Activated T-helper 9 cell treated with anti-CD3 and anti-CD28 coated beads, Interleukin-2, amount 50 U/mL, for 16 hours (primary cell): ENCODE results near the gene TNFAIP2.
"Not testable (repeated sequence)": the region's sequence is repeated elsewhere in the genome, so short reads cannot be mapped to it uniquely, and the experiment has no call there.

ENCODE experiments used
- DNase-seq: peaks from one replicate; pipeline ENCODE4 v3.0.0-alpha.2; 2020; ENCODE audit warnings: low read depth

Gene TNFAIP2

DNA sequence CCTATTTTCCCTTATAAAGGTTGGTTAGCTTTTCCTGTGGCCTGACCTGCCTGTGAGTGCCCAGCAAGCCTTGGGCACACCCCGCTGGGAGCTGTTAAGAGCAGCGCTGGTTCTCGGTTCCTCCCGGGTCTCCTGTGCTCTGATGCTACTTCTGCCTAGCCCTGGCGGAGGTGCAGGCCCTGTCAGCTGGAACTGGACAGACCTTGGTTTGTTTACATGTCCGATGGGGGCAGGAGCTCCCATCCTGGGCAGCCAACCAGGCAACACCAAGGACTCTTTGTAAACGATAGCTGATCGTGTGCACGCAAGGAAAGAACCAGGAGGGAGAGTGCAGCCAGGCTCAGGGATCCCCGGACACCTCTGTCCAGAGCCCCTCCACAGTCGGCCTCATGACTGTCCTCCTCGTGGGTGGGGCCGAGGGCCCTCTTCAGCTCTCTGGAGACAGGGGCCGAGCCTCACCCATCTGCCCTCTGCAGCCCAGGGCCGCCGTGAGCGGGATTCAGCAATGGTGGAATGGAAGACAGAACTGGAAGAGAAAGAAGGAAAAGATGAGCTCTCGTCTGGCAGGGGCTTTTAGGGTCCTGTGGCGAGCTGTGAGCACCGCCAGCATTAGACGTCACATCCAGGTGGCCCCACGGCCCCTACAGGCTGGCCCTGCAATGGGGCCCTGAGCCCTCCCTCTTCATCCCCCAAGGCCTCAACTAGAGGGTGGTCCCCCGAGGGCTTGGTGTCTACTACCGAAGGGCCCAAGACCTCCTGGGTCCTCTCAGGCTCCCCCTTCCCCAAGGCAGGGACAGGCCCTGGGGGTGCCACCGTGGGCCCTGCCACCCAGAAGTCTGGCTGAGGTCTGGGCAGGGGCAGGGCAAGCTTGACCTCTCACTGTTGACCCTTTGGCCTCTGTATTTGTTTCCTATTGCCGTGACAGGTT lies 12.3 kb downstream of the TNFAIP2 start:
- DNase-seq: no peak

DNA sequence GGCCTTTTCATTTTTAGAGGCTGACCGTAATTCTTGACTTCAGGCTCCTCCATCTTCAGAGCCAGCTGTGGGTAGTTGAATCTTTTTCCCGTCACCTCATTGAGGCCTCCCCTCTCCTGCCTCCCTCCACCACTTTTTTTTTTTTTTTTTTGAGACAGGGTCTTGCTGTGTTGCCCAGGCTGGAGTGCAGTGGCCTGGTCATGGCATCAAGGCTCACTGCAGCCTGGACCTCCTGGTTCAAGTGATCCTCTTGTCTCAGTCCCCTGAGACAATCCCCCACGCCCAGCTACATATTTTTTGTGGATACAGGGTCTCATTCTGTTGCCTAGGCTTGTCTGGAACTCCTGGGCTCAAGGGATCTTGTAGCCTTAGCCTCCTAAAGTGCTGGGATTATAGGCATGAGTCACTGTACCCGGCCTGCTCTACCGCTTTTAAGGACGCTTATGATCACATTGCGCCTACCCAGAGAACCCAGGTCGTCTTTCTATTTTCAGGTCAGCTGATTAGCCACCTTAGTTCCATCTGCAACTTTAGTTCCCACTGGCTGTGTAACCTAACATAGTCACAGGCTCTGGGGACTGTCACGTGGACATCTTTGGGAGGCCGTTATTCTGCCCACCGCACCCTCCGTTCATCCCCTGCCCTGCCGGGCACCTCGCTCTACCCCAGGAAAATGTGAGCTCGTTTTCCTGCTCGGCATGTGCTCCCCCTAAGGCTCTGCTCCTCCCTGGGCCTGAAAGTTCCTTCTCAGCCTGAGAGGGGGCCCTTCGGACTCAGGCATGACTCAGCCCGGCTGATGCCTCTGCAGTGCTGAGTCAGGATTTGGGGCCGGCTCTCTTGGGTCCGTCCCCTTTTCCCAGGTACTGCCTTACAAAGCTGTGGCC lies 13.4 kb downstream of the TNFAIP2 start:
- DNase-seq: no peak

DNA sequence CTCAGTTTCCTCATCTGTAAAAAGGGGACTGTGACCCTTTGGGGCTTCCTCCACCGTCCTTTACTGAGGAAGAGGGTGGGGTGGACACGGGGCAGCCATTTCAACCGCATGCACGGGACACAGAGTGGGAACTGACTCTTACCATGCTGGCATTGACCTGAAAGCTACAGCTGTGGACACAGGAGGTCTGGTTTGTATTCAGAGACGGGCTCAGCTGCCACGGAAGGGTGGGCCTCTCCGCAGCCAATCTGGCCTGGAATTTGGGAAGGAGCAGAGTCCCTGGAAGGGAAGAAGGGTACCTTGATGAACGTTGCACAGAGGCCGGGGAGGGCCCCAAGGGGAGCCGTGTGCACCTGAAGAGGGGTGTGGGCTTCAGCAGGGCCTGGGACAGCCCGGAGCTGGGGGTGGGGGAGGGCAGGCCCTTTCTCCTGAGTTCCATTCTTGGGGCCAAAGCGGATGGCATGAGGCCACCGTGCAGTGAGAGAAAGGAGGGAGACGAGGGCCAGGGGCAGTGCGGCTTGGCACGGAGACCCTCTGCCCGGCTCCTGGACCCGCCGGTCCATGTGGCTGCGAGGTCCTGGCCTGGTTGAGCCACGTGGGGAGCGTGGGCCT lies 14.5 kb downstream of the TNFAIP2 start:
- DNase-seq: no peak

DNA sequence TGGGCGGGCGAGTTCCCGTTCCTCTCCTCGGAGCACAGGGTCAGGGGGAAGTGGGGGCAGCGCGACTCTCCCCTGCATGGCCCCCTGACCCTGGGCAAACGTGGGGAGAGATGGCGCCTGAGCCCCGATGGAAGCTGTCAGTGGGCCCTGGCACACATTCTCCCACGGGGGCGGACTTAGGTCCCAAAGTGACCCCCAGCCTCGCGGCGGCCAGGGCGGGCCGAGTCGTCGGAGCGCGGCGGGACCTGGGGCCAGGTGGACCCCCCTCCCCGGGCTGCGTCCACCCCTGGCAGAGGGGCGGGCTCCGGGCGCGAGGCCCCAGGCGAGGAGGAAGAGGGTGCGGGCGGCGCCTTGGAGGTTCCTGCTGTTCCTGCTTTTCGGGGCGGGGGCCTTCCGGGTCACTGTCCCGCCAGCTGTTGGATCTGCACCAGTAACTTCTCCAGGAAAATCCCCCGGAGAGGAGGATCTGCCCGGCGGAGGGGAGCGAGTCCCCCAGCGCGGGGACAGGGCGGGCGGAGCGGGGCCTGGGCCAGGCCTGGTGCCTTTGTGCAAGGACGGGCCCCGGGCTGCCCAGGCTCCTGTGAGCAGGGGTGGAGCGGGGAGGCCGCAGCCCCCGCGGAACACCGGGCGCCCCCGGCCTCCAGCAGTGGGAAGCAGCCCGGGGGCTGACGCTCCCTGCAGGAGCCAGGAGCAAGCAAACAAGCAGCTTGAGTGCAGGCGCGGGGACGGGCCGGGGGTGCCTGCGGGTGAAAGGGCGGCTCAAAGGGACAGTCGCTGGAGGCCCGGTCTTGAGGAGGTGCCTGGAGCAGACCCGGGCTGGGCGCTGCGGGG lies 15.3 kb downstream of the TNFAIP2 start:
- no peak for DNase-seq

DNA sequence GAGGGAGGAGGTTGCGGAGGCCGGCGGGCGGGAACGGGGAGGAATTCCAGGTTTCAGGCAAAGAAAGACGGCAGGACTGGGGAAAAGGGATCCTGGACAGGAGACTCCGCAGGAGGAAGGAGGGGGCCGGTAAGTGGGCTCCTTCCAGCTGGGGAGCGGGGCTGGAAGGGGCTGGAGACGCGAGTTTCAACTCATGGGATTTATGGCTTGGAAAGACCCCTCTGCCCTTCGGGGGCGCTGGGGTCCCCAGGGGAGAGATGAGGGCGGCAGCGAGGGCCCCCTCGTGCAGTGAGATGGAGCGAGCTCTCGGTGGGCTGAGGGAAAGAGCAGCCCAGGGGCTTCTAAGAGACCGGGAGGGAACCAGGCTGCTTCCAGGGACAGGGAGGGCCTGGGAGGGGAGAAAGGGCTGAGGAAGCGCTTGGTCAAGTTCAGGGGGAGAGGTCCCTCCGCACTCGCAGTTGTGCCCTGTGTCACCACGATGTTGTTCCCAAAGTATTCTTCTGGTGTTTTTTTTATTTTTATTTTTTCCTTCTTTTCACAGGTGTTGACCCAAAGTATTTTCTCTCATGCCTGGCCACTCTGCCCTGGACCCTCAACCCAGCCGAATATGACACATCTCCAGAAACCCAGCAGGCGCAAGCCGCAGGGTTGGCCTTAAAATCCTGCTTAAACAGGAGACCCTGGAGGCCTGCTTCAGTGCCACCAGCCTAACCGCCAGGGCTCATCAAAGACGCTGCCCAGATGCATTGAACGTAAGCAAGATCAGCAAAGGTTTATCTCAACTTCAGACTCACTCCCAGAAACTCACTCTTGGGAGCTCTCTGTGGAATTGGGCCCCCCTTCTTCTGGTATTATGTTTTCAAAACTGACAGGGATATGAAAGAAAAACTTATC lies 16.1 kb downstream of the TNFAIP2 start:
- DNase-seq: no peak

DNA sequence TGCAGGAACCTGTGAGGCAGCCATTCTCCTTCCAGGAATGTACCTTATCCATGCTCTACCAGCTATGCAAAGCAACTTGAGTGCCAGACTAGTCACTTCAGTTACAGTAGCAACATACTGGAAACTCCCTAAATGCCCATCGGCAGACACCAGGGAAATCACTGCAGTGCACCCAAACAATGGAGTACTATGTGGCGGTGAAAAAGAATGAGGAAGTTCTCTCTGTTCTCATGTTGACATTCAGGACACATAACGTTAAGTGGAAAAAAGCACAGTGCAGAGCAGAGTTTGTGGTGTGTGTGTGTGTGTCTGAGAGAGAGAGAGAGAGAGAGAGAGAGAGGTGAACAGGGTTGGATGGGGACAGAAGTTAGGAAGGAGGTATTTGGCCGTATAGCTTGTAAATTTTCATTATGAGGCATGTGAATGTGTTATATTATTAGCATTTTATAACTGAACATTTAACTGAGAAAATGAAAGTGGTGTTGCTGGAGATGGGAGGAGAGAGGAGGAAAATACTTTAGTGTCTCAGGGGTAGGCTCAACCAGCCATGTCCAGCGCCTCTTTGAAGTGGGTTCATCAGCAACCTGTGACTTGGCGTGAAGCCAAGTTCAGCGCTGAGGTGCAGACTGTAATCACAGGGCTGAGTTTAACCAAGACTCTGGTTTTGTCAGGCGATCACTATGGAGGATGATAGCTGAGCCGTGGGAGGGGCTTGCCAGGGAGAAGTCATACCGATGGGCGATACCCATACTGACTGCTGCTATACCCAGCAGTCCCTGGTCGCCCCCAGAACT lies 17.3 kb downstream of the TNFAIP2 start:
- no peak for DNase-seq

DNA sequence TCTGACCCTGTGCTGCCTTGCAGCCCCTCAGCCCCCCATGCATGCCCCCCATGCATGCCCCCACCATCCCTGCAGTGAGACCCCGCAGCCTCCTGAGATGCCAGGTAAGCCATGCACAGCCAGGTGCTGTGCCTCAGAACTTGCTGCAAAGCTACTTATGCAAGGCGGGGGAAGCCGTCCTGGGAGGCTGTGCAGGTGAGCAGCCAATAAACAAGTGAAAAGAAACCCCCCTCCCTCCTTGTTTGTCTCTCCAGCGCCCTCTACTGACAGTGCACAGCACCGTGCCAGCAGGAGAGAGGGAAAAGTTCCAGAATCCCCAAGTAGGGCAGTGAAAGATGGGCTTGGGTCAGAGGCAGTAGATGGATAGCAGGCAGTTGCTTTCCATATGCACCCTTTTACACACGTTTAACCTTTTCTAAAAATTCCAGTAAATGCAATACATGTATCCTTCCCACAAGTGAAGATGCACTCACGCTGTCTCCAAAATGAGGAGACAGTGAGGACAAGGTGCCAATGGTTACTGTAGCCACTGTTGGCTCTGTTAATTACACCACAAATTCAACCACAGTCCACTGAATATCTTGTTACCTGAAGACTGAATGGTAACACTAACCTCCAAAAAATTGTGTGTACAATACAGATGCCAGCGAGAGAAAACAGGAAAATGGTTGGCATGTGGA lies 18.0 kb downstream of the TNFAIP2 start:
- no peak for DNase-seq

DNA sequence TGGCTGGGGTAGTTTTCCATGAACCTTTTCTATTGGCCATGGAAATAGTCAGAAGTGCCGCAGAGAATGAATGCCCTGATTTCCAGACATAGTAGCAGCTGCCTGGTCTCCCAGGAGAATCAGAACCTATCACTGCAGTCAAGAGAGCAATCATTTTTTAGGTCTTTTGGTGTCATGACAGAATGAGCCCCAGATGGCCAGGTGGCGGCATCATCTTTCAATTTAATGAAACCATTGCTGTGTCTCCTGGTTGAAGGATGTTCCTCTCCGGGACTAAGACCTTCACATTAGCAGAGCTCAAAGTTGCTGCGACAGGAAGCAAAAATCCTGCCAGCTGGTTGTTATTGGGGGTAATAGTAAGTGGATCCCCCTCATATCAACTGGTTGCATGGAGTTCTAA lies 18.8 kb downstream of the TNFAIP2 start:
- no peak for DNase-seq

DNA sequence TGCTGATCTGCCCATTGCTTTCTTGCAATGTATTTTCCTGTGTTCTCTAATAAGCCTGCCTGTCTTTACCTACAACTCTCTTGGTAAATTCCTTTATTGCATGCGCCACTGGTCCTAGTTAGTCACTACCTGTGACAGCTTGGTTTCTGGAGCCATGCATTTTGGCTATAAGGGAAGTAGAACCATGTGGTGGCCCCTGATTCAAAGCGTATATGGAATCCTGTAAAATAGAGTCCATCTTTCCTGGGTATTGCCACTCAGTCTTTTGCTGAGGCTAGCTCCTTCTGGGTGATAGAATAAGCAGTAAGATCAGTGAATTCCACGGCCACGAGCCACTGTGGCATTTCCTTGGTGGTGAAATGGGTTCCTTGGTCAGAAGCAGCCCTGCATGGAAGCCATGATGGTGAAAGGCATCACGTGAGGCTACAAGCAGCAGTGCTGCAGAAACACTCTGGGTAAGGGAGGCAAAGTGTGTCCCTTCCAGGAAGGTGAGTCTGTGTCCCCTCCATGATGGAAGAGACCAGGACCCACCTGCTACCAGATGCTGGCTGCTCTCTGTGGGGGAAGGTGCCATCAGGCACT lies 19.6 kb downstream of the TNFAIP2 start:
- DNase-seq: no peak

DNA sequence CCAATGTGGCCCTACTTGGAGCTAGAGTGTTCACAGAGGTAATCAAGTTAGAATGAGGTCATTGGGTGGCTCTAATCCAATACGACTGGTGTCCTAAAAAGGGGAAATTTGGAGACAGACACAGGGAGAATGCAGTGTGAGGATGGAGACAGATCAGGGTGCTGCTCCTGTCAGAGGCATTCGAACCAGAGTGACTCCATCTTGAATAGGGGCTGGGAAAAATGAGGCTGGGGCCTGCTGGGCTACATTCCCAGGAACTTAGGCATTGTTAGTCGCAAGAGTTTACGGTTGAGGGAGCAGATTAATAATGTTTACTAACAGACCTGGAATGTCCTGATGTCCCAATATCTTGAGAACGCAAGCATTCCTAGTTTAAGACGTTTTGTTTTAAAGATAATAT lies 20.2 kb downstream of the TNFAIP2 start:
- DNase-seq: no peak

DNA sequence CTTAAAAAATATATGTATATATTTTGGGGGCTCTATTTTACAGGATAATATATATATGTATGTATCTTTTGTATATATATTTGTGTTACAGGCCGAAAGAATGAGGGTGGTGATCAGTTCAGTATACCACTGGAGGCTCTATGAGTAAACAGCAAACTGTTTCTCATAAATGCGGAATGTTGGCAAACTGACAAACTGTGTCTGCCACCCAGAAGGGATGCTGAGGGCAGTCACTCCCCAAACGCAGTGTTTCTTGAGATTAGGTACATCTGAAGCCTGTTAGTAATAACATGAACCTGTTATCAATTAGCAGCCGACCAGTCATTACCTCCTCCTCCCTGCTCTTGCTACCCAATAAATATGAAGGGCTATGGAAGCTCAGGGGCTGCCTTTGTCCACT lies 20.8 kb downstream of the TNFAIP2 start:
- no peak for DNase-seq

DNA sequence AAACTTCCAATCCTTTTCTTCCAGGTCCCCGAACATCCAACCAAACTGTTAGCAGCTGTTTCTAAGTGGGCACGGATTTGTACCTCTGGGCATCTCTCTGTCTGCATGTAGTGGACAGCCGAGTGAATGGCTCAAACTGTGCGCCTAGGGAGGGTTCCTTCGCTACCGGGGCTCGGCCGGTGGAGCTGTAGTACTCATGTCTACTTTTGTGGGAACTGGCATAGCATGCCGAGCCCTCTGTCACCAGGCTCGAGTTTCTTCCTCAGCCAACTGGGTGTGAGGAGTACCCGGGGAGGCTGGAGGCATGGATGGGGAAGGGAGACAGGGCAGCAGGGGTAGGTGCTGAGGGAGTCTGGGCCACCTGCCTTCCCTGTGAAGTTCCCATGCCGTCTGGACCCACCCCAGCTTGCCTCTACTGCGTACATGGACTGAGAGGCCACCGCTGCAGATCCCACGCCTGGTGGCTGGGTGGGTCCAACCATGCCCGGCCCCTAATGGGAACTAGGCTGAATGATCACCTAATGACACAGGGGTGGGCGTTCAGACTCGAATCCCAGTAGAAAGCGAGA lies 23.0 kb downstream of the TNFAIP2 start:
- DNase-seq: no peak

DNA sequence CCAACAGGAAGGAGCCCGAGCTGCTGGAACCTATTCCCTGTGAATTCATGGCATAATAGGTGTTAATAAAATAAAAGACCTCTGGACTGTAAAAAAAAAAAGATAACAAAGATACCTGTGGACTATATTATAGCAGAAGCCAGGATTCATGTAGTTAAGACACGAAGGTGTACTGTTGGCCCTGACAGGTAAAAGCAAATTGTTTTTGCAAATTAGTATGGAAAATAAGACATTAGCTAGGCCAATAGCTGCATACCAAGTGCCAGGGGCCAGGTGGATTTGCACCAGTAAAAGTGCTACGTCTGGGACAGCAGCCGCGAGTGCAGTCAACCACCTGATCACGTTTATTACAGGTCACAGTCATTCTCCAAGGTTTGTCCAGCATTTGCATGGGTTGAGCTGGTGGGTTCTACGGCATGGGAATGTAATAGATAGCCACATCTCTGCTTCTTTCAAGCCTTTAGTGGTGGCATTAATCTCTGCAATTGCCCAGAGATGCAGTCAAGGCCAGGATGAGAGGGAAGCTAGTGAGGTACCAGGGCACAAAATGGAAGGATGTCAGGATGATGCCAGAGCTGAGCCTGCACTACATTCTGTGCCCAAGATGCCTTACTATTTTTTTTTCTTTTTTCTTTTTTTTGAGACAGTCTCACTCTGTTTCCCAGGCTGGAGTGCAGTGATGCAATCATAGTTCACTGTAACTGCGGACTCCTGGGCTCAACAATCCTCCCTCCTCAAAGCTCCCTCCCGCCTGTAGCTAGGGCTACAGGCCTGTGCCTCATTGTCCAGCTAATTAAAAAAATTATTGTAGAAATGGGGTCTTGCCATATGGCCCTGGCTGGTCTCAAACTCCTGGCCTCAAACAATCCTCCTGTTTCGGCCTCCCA lies 26.3 kb downstream of the TNFAIP2 start:
- DNase-seq: no peak

DNA sequence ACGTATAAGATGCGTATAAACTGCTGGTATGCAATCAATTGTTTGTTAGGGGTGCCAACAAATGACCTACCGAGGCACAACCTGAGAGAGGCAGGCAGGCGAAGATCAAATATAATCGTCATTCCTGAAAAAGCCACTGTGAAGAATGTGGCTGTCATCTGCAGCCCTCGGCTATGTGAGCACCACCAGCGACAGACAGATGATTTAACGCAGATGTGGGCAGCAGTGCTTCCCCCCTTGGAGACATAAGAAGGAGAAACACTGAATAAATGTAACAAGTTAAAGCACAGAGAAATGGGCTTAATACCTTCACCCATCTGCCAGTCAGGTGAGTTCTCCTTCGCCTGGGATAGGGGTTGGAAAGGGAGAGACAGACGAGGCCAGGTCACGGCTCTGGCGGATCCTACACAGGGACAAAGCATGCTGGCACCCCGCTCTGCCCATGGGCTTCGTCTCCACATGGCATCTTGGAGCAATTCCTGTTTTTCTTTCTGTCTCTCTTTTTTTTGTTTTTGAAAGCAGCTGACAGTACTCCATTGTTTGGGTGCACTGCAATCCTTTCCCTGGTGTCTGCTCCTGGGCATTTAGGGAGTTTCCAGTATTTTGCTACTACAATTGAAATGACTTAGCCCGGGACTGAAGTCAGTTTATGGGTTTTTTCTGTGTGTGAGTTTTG lies 28.1 kb downstream of the TNFAIP2 start:
- DNase-seq: no peak

DNA sequence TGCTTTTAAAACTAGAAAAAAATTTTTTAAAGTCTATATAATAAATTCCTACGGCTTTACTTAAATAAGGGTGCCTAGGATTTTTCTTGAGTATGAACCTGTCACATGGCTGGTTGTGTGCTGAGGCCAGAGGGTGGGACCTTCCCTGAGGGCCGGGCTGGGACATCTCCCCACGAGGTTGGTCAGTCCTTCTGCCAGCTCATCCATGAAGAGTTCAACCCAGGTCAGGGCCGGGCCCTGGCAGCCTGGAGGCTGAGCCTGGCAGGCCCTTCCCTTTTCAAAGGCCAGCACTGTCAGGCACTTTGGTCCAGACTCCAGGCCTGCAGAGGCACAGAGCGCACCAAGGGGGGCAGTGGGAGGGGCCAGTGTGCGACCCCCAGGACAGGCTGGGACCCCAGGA lies 31.7 kb downstream of the TNFAIP2 start:
- no peak for DNase-seq

DNA sequence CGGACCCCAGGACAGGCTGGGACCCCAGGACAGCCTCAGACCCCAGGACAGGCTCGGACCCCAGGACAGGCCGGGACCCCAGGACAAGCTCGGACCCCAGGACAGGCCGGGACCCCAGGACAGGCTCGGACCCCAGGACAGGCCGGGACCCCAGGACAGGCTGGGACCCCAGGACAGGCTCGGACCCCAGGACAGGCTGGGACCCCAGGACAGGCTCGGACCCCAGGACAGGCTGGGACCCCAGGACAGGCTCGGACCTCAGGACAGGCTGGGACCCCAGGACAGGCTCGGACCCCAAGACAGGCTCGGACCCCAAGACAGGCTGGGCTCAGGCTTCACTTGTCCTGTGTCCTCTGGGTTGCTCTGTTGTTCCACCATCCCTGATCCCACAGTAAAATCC lies 32.2 kb downstream of the TNFAIP2 start:
- not testable (repeated sequence) for DNase-seq

DNA sequence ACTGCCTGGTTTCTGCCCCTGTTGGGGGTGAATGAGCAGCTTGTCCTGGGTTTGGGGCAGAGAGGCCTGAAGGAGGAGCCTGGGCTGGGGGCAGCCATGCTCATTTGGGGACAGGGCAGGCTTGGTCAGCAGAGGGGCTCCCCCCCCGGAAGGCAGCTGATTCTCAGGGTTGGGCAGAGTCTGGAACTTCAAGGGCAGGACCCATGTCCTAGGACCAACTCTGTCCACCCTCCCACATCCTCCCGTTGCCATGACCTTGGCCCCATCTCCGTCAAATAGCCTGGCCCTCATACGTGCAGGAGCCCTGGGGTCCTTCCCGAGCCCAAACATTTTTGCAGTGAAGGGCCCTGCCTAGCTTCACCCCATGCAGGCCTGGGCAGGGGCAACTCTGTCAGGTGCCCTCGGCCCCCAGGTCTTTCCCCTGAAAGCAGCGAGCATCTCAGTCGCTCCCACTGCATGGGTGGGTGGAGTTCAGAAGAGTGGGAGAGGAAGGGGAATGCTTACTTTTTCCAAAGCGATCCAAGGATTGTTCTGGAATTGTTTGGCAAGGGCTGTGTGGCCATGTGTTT lies 32.6 kb downstream of the TNFAIP2 start:
- DNase-seq: no peak
